K562 (cell line): ENCODE data around the gene RMC1. TPM values are rescaled to one million over a fixed set of nuclear protein-coding genes. Genes with fewer than 3 reads are reported as not detected.

Experiments used
- CBFA2T3 ChIP-seq: fragments of 450-650 bp; IDR thresholded peaks from 2 replicates; pipeline ENCODE4 v1.6.1; 2017
- ILF3 ChIP-seq: fragments of 450-650 bp; IDR thresholded peaks from 2 replicates; pipeline ENCODE4 v1.6.1; 2018; ENCODE audit warnings: antibody characterized with exemption, mild to moderate bottlenecking, moderate library complexity, borderline replicate concordance
- MEF2D ChIP-seq: conservative IDR thresholded peaks from 2 replicates; pipeline ENCODE4 v1.6.1; 2016; ENCODE audit warnings: low read depth, missing genetic modification characterization, missing compliant biosample characterization
- PBX2 ChIP-seq, 2 experiments: IDR thresholded peaks in 1 of 2; conservative IDR thresholded peaks in 1 of 2; 2 replicates each; pipeline ENCODE4 v1.6.1; 2016; ENCODE audit warnings: low read depth in 2 of 2, mild to moderate bottlenecking in 1 of 2, missing compliant biosample characterization in 1 of 2, missing genetic modification characterization in 1 of 2, moderate library complexity in 1 of 2
- PCBP2 ChIP-seq: fragments of 200-400 bp; formaldehyde crosslinking; IDR thresholded peaks from 2 replicates; pipeline ENCODE4 v1.6.1; 2018; ENCODE audit warnings: low read length, low read depth, mild to moderate bottlenecking, moderate library complexity; ENCODE audit not compliant: poor library complexity, severe bottlenecking
- RNF2 ChIP-seq: sonication (generic); IDR thresholded peaks from 2 replicates; pipeline ENCODE4 v1.6.1; 2016
- SIRT6 ChIP-seq: IDR thresholded peaks from one replicate; pipeline ENCODE4 v1.6.1; 2012; ENCODE audit warnings: low read depth, mild to moderate bottlenecking, control low read depth, inconsistent platforms, low read length, moderate library complexity
- ZNF165 ChIP-seq: fragments of 250-450 bp; sonication (Bioruptor Pico); IDR thresholded peaks from 2 replicates; pipeline ENCODE4 v1.4.0; 2020; ENCODE audit warnings: borderline replicate concordance
- ZNF75A ChIP-seq: fragments of 450-650 bp; formaldehyde crosslinking; IDR thresholded peaks from 2 replicates; pipeline ENCODE4 v1.4.0; 2020; ENCODE audit warnings: mild to moderate bottlenecking
- ZNF778 ChIP-seq: fragments of 450-650 bp; formaldehyde crosslinking; IDR thresholded peaks from 2 replicates; pipeline ENCODE4 v1.4.0; 2020; ENCODE audit warnings: mild to moderate bottlenecking, moderate library complexity
- polyA plus RNA-seq, 8 experiments: library from polyadenylated mRNA; depleted of rRNA in 4 of 8; stranded (reverse) in 5 of 8; unstranded in 3 of 8; fragments of >200 nt; fragmentation: Nextera tagmentation in 2 of 8; fragmentation: Illumina TruSeq in 1 of 8; extraction: Ambion mirVana in 2 of 8; extraction: Trizol in 1 of 8; gene quantifications; 2 replicates each; pipeline versions ENCODE4 v1.2.1 to v1.2.3, GENCODE V29; 2011 to 2014; ENCODE audit warnings: inconsistent platforms in 1 of 8, missing spikeins in 1 of 8
- total RNA-seq, 7 experiments: library from RNA; depleted of rRNA in 6 of 7; stranded (reverse); fragments of >200 nt in 6 of 7; fragmentation: Illumina TruSeq in 2 of 7; extraction: Trizol in 2 of 7; gene quantifications; 2 replicates each; pipeline versions ENCODE4 v1.2.1 to v1.2.3, GENCODE V29; 2011 to 2021; ENCODE audit warnings: low replicate concordance in 1 of 7
- TF ChIP-seq, protein P1 (sequence below): fragments of 250-450 bp; sonication (Bioruptor Pico); IDR thresholded peaks from 2 replicates; pipeline ENCODE4 v1.4.0; 2020; ENCODE audit warnings: mild to moderate bottlenecking, moderate library complexity, borderline replicate concordance
- TF ChIP-seq, protein P2 (sequence below): fragments of 250-450 bp; sonication (Bioruptor Pico); IDR thresholded peaks from 2 replicates; pipeline ENCODE4 v1.4.0; 2020; ENCODE audit warnings: borderline replicate concordance
- TF ChIP-seq, protein P3 (sequence below), 2 experiments: IDR thresholded peaks; 2 replicates each; pipeline ENCODE4 v1.6.1; 2012; ENCODE audit warnings: improper control_type of control experiment in 2 of 2, low read depth in 2 of 2, low read length in 2 of 2, borderline replicate concordance in 1 of 2

RMC1 gene
- total and polyA plus RNA-seq, 9 of the 15 experiments (the other 6 are each of a cell fraction or from before 2014, with no cell fraction given): 7.5 to 42.4 (median 35.5) TPM

DNA sequence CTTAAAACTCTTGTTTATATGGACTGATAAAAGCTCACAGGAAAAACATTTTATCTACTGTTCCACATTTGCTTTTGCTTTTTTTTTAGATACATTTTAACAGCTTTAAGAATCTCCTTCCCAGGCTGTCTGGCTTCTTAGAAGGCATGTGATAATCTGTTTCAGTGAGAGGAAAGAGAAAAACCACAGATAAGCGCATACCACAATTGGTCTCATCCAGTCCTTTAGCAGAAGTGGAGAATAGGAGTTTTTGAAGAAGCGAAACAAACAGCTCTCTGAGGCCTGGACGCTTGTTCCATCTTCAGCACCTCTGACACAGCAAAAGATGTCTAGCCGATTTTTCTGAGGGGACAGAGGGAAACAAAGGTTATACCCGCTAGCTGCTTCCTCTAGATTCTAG, 37.6 kb downstream of the RMC1 start (continued):
- TF ChIP-seq, protein P1, sequence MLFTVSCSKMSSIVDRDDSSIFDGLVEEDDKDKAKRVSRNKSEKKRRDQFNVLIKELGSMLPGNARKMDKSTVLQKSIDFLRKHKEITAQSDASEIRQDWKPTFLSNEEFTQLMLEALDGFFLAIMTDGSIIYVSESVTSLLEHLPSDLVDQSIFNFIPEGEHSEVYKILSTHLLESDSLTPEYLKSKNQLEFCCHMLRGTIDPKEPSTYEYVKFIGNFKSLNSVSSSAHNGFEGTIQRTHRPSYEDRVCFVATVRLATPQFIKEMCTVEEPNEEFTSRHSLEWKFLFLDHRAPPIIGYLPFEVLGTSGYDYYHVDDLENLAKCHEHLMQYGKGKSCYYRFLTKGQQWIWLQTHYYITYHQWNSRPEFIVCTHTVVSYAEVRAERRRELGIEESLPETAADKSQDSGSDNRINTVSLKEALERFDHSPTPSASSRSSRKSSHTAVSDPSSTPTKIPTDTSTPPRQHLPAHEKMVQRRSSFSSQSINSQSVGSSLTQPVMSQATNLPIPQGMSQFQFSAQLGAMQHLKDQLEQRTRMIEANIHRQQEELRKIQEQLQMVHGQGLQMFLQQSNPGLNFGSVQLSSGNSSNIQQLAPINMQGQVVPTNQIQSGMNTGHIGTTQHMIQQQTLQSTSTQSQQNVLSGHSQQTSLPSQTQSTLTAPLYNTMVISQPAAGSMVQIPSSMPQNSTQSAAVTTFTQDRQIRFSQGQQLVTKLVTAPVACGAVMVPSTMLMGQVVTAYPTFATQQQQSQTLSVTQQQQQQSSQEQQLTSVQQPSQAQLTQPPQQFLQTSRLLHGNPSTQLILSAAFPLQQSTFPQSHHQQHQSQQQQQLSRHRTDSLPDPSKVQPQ (CRISPR knock-in tag): no peak
- TF ChIP-seq, protein P2, sequence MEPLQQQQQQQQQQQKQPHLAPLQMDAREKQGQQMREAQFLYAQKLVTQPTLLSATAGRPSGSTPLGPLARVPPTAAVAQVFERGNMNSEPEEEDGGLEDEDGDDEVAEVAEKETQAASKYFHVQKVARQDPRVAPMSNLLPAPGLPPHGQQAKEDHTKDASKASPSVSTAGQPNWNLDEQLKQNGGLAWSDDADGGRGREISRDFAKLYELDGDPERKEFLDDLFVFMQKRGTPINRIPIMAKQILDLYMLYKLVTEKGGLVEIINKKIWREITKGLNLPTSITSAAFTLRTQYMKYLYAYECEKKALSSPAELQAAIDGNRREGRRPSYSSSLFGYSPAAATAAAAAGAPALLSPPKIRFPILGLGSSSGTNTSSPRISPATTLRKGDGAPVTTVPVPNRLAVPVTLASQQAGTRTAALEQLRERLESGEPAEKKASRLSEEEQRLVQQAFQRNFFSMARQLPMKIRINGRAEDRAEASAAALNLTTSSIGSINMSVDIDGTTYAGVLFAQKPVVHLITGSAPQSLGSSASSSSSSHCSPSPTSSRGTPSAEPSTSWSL (CRISPR knock-in tag): no peak
- TF ChIP-seq ZNF165 (CRISPR knock-in tag) (no peak), ILF3 (no peak), PCBP2 (no peak), ZNF778 (CRISPR knock-in tag) (no peak), PBX2 (CRISPR knock-in tag; IDR thresholded peaks at IDR 0.05; ENCODE audit: low read depth) (no peak), PBX2 (tag; conservative IDR thresholded peaks at IDR 0.05; ENCODE audit: low read depth) (no peak), RNF2 (peak; percentile 69; the same call in 1 of the 2 replicates), CBFA2T3 (peak; percentile 81), SIRT6 (no peak), MEF2D (tag) (0 out of 2 replicates have a peak, but pooled peaks have one; percentile 25), ZNF75A (CRISPR knock-in tag) (no peak)
- TF ChIP-seq, protein P3, sequence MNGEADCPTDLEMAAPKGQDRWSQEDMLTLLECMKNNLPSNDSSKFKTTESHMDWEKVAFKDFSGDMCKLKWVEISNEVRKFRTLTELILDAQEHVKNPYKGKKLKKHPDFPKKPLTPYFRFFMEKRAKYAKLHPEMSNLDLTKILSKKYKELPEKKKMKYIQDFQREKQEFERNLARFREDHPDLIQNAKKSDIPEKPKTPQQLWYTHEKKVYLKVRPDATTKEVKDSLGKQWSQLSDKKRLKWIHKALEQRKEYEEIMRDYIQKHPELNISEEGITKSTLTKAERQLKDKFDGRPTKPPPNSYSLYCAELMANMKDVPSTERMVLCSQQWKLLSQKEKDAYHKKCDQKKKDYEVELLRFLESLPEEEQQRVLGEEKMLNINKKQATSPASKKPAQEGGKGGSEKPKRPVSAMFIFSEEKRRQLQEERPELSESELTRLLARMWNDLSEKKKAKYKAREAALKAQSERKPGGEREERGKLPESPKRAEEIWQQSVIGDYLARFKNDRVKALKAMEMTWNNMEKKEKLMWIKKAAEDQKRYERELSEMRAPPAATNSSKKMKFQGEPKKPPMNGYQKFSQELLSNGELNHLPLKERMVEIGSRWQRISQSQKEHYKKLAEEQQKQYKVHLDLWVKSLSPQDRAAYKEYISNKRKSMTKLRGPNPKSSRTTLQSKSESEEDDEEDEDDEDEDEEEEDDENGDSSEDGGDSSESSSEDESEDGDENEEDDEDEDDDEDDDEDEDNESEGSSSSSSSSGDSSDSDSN (IDR thresholded peaks at IDR 0.05; ENCODE audit: borderline replicate concordance in 1 of 2, low read depth in 2 of 2, low read length in 2 of 2): 0 out of 4 replicates have a peak, but pooled peaks of 1 of the 2 experiments have one; percentile 33
